ENCODE data around the gene NFATC2. TPM values are rescaled to one million over a fixed set of nuclear protein-coding genes. Genes with fewer than 3 reads are reported as not detected.
A peak's percentile ranks its signal among the peaks of the same experiment; 100 is the strongest.

The NFATC2 gene
- total RNA-seq, 2 experiments from 2014 or later: 35.8 to 36.5 TPM

- Mint-ChIP-seq H3K27ac (no peak overlapping the region), H3K4me3 (no peak overlapping the region), H3K36me3 (no peaks in the 10 kb centered on the region), H3K4me1 (ENCODE audit: low read depth) (peaks cover 4% of the 10 kb centered on the region), H3K27me3 (no peaks in the 10 kb centered on the region), H3K9me3 (no peaks in the 10 kb centered on the region)
- CTCF ChIA-PET: interaction anchor here (0.8 to 5.5 kb wide), 7 partner anchors 48 to 710 kb away, joined by 3 to 49 read pairs (median 4); no protein-coding TSS in a partner anchor
- intact Hi-C loops (cut with micrococcal nuclease): no loop called here
- no peak for DNase-seq
- POLR2A ChIA-PET: no interaction called here
Measured at GRCh38 chr20:51373713-51374455, 168.6 kb downstream of the NFATC2 start.

GRCh38 chr20:51372966-51373365, 169.6 kb downstream of the NFATC2 start:
- CTCF ChIA-PET: interaction anchor here (0.6 to 5.5 kb wide), 17 partner anchors 8 to 846 kb away, joined by 3 to 49 read pairs (median 4); no protein-coding TSS in a partner anchor
- H3K36me3 Mint-ChIP-seq: no peaks in the 10 kb centered on the region
- no peak for DNase-seq
- peaks cover 4% of the 10 kb centered on the region for H3K4me1 Mint-ChIP-seq (ENCODE audit: low read depth)
- H3K4me3 Mint-ChIP-seq: no peak overlapping the region
- no peak overlapping the region for H3K27ac Mint-ChIP-seq
- intact Hi-C loops (cut with micrococcal nuclease): loop anchor here (1.0 kb wide), 1 partner anchor 251 kb away; no protein-coding TSS in a partner anchor
- POLR2A ChIA-PET: no interaction called here
- no peaks in the 10 kb centered on the region for H3K9me3 Mint-ChIP-seq
- H3K27me3 Mint-ChIP-seq: no peaks in the 10 kb centered on the region

- Mint-ChIP-seq H3K9me3 (no peaks in the 10 kb centered on the region), H3K4me3 (no peak overlapping the region), H3K27ac (no peak overlapping the region), H3K36me3 (no peaks in the 10 kb centered on the region), H3K27me3 (no peaks in the 10 kb centered on the region), H3K4me1 (ENCODE audit: low read depth) (peaks cover 4% of the 10 kb centered on the region)
- intact Hi-C loops (cut with micrococcal nuclease): loop anchor here (1.0 kb wide), 1 partner anchor 252 kb away; no protein-coding TSS in a partner anchor
- ChIA-PET CTCF (interaction anchor here (0.6 to 5.5 kb wide), 20 partner anchors 8 to 847 kb away, joined by 3 to 49 read pairs (median 4); no protein-coding TSS in a partner anchor), POLR2A (no interaction called here)
- peak; percentile 74 for DNase-seq
Measured at GRCh38 chr20:51372176-51372803, 170.2 kb downstream of the NFATC2 start.

- POLR2A ChIA-PET: no interaction called here
- no peak for DNase-seq
- Mint-ChIP-seq H3K27ac (no peak overlapping the region), H3K27me3 (no peaks in the 10 kb centered on the region), H3K9me3 (no peaks in the 10 kb centered on the region), H3K4me3 (no peak overlapping the region), H3K36me3 (no peaks in the 10 kb centered on the region), H3K4me1 (ENCODE audit: low read depth) (peaks cover 4% of the 10 kb centered on the region)
- intact Hi-C loops (cut with micrococcal nuclease): loop anchor here (1.0 kb wide), 1 partner anchor 253 kb away; no protein-coding TSS in a partner anchor
- CTCF ChIA-PET: interaction anchor here (0.6 to 5.5 kb wide), 9 partner anchors 11 to 712 kb away, joined by 3 to 49 read pairs (median 4); no protein-coding TSS in a partner anchor
Measured at GRCh38 chr20:51371720-51372119, 170.8 kb downstream of the NFATC2 start.

- no peaks in the 10 kb centered on the region for H3K9me3 Mint-ChIP-seq
- DNase-seq: no peak
- intact Hi-C loops (cut with micrococcal nuclease): no loop called here
- H3K4me1 Mint-ChIP-seq (ENCODE audit: low read depth): peaks cover 4% of the 10 kb centered on the region
- no peak overlapping the region for H3K4me3 Mint-ChIP-seq
- no peak overlapping the region for H3K27ac Mint-ChIP-seq
- no peaks in the 10 kb centered on the region for H3K27me3 Mint-ChIP-seq
- CTCF ChIA-PET: interaction anchor here (1.2 to 2.0 kb wide), 2 partner anchors 225 to 378 kb away, joined by 3 to 5 read pairs; no protein-coding TSS in a partner anchor
- POLR2A ChIA-PET: no interaction called here
- H3K36me3 Mint-ChIP-seq: no peaks in the 10 kb centered on the region
Measured at GRCh38 chr20:51369503-51369902, 173.0 kb downstream of the NFATC2 start.

- Mint-ChIP-seq H3K9me3 (peaks cover 5% of the 10 kb centered on the region), H3K4me3 (no peak overlapping the region), H3K27ac (no peak overlapping the region), H3K27me3 (no peaks in the 10 kb centered on the region), H3K4me1 (ENCODE audit: low read depth) (peaks cover 4% of the 10 kb centered on the region), H3K36me3 (peaks cover 2% of the 10 kb centered on the region)
- intact Hi-C loops (cut with micrococcal nuclease): no loop called here
- ChIA-PET POLR2A (no interaction called here), CTCF (interaction anchor here (1.2 to 2.1 kb wide), 3 partner anchors 226 to 760 kb away, joined by 3 to 5 read pairs (median 5); no protein-coding TSS in a partner anchor)
- no peak for DNase-seq
Measured at GRCh38 chr20:51368461-51369211, 173.9 kb downstream of the NFATC2 start.

GRCh38 chr20:51366155-51366886, 176.2 kb downstream of the NFATC2 start:
- DNase-seq: no peak
- H3K27me3 Mint-ChIP-seq: no peaks in the 10 kb centered on the region
- H3K4me1 Mint-ChIP-seq (ENCODE audit: low read depth): peaks cover 5% of the 10 kb centered on the region
- no peak overlapping the region for H3K27ac Mint-ChIP-seq
- CTCF ChIA-PET: interaction anchor here (1.5 kb wide), 1 partner anchor 379 kb away, joined by 4 read pairs; no protein-coding TSS in a partner anchor
- H3K9me3 Mint-ChIP-seq: peaks cover 10% of the 10 kb centered on the region
- POLR2A ChIA-PET: no interaction called here
- H3K36me3 Mint-ChIP-seq: peaks cover 2% of the 10 kb centered on the region
- H3K4me3 Mint-ChIP-seq: no peak overlapping the region
- intact Hi-C loops (cut with micrococcal nuclease): no loop called here

GRCh38 chr20:51365670-51366069, 176.8 kb downstream of the NFATC2 start:
- no peak overlapping the region for H3K27ac Mint-ChIP-seq
- intact Hi-C loops (cut with micrococcal nuclease): no loop called here
- peaks cover 5% of the 10 kb centered on the region for H3K4me1 Mint-ChIP-seq (ENCODE audit: low read depth)
- H3K27me3 Mint-ChIP-seq: no peaks in the 10 kb centered on the region
- ChIA-PET POLR2A (no interaction called here), CTCF (no interaction called here)
- no peak for DNase-seq
- no peak overlapping the region for H3K4me3 Mint-ChIP-seq
- H3K36me3 Mint-ChIP-seq: peaks cover 2% of the 10 kb centered on the region
- H3K9me3 Mint-ChIP-seq: peaks cover 10% of the 10 kb centered on the region

GRCh38 chr20:51363813-51364212, 178.7 kb downstream of the NFATC2 start:
- no peaks in the 10 kb centered on the region for H3K27me3 Mint-ChIP-seq
- POLR2A ChIA-PET: no interaction called here

GRCh38 chr20:51363378-51363777, 179.1 kb downstream of the NFATC2 start:
- intact Hi-C loops (cut with micrococcal nuclease): no loop called here
- no peaks in the 10 kb centered on the region for H3K27me3 Mint-ChIP-seq
- POLR2A ChIA-PET: no interaction called here
- H3K4me1 Mint-ChIP-seq (ENCODE audit: low read depth): peaks cover 3% of the 10 kb centered on the region
- H3K27ac Mint-ChIP-seq: no peak overlapping the region
- peaks cover 10% of the 10 kb centered on the region for H3K9me3 Mint-ChIP-seq
- H3K4me3 Mint-ChIP-seq: no peak overlapping the region
- DNase-seq: no peak
- CTCF ChIA-PET: no interaction called here
- H3K36me3 Mint-ChIP-seq: peaks cover 2% of the 10 kb centered on the region

More at GRCh38 chr20:51363813-51364212, 178.7 kb downstream of the NFATC2 start:
- Mint-ChIP-seq H3K9me3 (peaks cover 10% of the 10 kb centered on the region), H3K4me1 (ENCODE audit: low read depth) (peaks cover 4% of the 10 kb centered on the region), H3K4me3 (no peak overlapping the region), H3K27ac (no peak overlapping the region), H3K36me3 (peaks cover 2% of the 10 kb centered on the region)
- CTCF ChIA-PET: no interaction called here
- no peak for DNase-seq
- intact Hi-C loops (cut with micrococcal nuclease): no loop called here

- H3K4me1 Mint-ChIP-seq (ENCODE audit: low read depth): peaks cover 3% of the 10 kb centered on the region
- ChIA-PET POLR2A (no interaction called here), CTCF (no interaction called here)
- no peak overlapping the region for H3K27ac Mint-ChIP-seq
- intact Hi-C loops (cut with micrococcal nuclease): no loop called here
- no peak for DNase-seq
- no peaks in the 10 kb centered on the region for H3K27me3 Mint-ChIP-seq
- H3K9me3 Mint-ChIP-seq: peaks cover 10% of the 10 kb centered on the region
- peaks cover 2% of the 10 kb centered on the region for H3K36me3 Mint-ChIP-seq
- H3K4me3 Mint-ChIP-seq: no peak overlapping the region
Measured at GRCh38 chr20:51362254-51362653, 180.3 kb downstream of the NFATC2 start.

Data from activated CD4-positive, alpha-beta memory T cell treated with anti-CD3 and anti-CD28 coated beads for 36 hours (primary cell).